H1 (cell line): ENCODE measurements around the gene PLCL1. TPM values are rescaled to one million over a fixed set of nuclear protein-coding genes. Genes with fewer than 3 reads are reported as not detected.

Source experiments
- CTCF ChIA-PET: fragments of 300-600 bp; sonication (Branson Sonifier 250); formaldehyde crosslinking; loops from one replicate; lab custom pipeline; 2021; ENCODE audit not compliant: partially characterized antibody; lab: Charles Lee
- POLR2A ChIA-PET: fragments of 300-600 bp; sonication (Branson Sonifier 250); formaldehyde crosslinking; loops from one replicate; lab custom pipeline; 2021; ENCODE audit warnings: inconsistent platforms; ENCODE audit not compliant: partially characterized antibody; lab: Charles Lee
- DNase-seq, 2 experiments: peaks; one replicate each; pipeline versions ENCODE4 v3.0.0 to v3.0.0-alpha.2; 2010 to 2022; ENCODE audit warnings: low spot score in 2 of 2, low read depth in 1 of 2, mixed read lengths in 1 of 2
- FAIRE-seq: peaks from 2 replicates; lab custom pipeline; 2011; peaks lifted over from hg19 to GRCh38; lab: Jason Lieb, UNC
- H2AFZ ChIP-seq: 2 replicates; pipeline ENCODE4 v1.8.1; 2012; ENCODE audit warnings: low read length, inconsistent platforms
- H2AK5ac ChIP-seq: 2 replicates; pipeline ENCODE4 v1.6.1; 2013; ENCODE audit warnings: low read depth, low read length
- H2BK120ac ChIP-seq: replicated peaks from 2 replicates; pipeline ENCODE3; 2013; ENCODE audit warnings: low read depth, low read length, inconsistent platforms
- H2BK12ac ChIP-seq: 2 replicates; pipeline ENCODE4 v1.6.1; 2013; ENCODE audit warnings: low read depth, low read length
- H2BK15ac ChIP-seq: 2 replicates; pipeline ENCODE4 v1.6.1; 2013; ENCODE audit warnings: low read length
- H2BK20ac ChIP-seq: 2 replicates; pipeline ENCODE4 v1.6.1; 2013; ENCODE audit warnings: low read length
- H2BK5ac ChIP-seq: 2 replicates; pipeline ENCODE4 v1.6.1; 2013; ENCODE audit warnings: low read depth, low read length
- H3K14ac ChIP-seq: 2 replicates; pipeline ENCODE4 v1.6.1; 2013; ENCODE audit warnings: inconsistent platforms; ENCODE audit not compliant: insufficient read length
- H3K18ac ChIP-seq: 2 replicates; pipeline ENCODE4 v1.6.1; 2013; ENCODE audit warnings: low read length; ENCODE audit errors: extremely low read depth
- H3K23ac ChIP-seq: 2 replicates; pipeline ENCODE4 v1.6.1; 2013; ENCODE audit warnings: inconsistent platforms; ENCODE audit not compliant: insufficient read length
- H3K23me2 ChIP-seq: 2 replicates; pipeline ENCODE4 v1.6.1; 2013; ENCODE audit warnings: low read depth, low read length
- H3K27ac ChIP-seq: 2 replicates; pipeline ENCODE4 v1.6.1; 2011; ENCODE audit warnings: low read depth, low read length, inconsistent platforms
- H3K27me3 ChIP-seq, 4 experiments: replicated peaks in 1 of 4; 1 replicate in 1 of 4; 2 replicates in 3 of 4; pipeline versions ENCODE4 v1.6.1 to v1.8.1; 2011 to 2013; ENCODE audit warnings: low read length in 3 of 4, mild to moderate bottlenecking in 3 of 4, inconsistent platforms in 2 of 4, mixed read lengths in 2 of 4, moderate library complexity in 1 of 4; ENCODE audit not compliant: control insufficient read depth in 3 of 4, insufficient read depth in 3 of 4; ENCODE audit errors: extremely low read depth in 1 of 4
- H3K36me3 ChIP-seq, 4 experiments: 2 replicates each; pipeline versions ENCODE4 v1.6.1 to v1.8.1; 2011 to 2013; ENCODE audit warnings: mild to moderate bottlenecking in 4 of 4, low read length in 3 of 4, moderate library complexity in 2 of 4, control low read depth in 1 of 4, inconsistent platforms in 1 of 4; ENCODE audit not compliant: insufficient read depth in 4 of 4, control insufficient read depth in 2 of 4
- H3K4ac ChIP-seq: replicated peaks from 2 replicates; pipeline ENCODE3; 2013; ENCODE audit warnings: low read length, low read depth, mixed read lengths, inconsistent platforms; ENCODE audit not compliant: insufficient read length
- H3K4me1 ChIP-seq, 4 experiments: replicated peaks in 1 of 4; 1 replicate in 1 of 4; 2 replicates in 3 of 4; pipeline versions ENCODE4 v1.6.1 to v1.8.1; 2011 to 2013; ENCODE audit warnings: low read length in 3 of 4, inconsistent platforms in 2 of 4, mixed read lengths in 1 of 4; ENCODE audit not compliant: insufficient read depth in 4 of 4, control insufficient read depth in 3 of 4
- H3K4me2 ChIP-seq, 2 experiments: 2 replicates each; pipeline versions ENCODE4 v1.6.1 to v1.8.1; 2011 to 2013; ENCODE audit warnings: low read depth in 2 of 2, low read length in 2 of 2, control low read depth in 1 of 2, inconsistent platforms in 1 of 2, mild to moderate bottlenecking in 1 of 2; ENCODE audit not compliant: insufficient read depth in 1 of 2
- H3K4me3 ChIP-seq, 4 experiments: fragments of 200-600, 300-600 bp in 1 of 4; sonication (generic), shearing (Covaris generic), sonication (Bioruptor Twin) in 1 of 4; 2 replicates each; pipeline versions ENCODE4 v1.5.1 to v1.8.1; 2011 to 2016; ENCODE audit warnings: low read length in 4 of 4, low read depth in 3 of 4, control low read depth in 2 of 4, inconsistent platforms in 2 of 4, mild to moderate bottlenecking in 2 of 4, mixed read lengths in 1 of 4, moderate library complexity in 1 of 4; ENCODE audit not compliant: insufficient read depth in 2 of 4; ENCODE audit errors: extremely low read depth in 1 of 4
- H3K56ac ChIP-seq: replicated peaks from 2 replicates; pipeline ENCODE3; 2013; ENCODE audit warnings: low read depth, mild to moderate bottlenecking, mixed read lengths, low read length, inconsistent platforms; ENCODE audit not compliant: insufficient read length
- H3K79me1 ChIP-seq: 2 replicates; pipeline ENCODE4 v1.6.1; 2013; ENCODE audit warnings: low read depth, low read length, control low read depth
- H3K79me2 ChIP-seq, 2 experiments: 2 replicates each; pipeline versions ENCODE4 v1.6.1 to v1.8.1; 2012 to 2013; ENCODE audit warnings: low read length in 2 of 2, mild to moderate bottlenecking in 2 of 2, inconsistent platforms in 1 of 2; ENCODE audit not compliant: insufficient read depth in 2 of 2, control insufficient read depth in 1 of 2
- H3K9ac ChIP-seq, 4 experiments: replicated peaks in 1 of 4; 1 replicate in 1 of 4; 2 replicates in 3 of 4; pipeline versions ENCODE4 v1.6.1 to v1.8.1; 2011 to 2013; ENCODE audit warnings: low read depth in 3 of 4, low read length in 3 of 4, control low read depth in 2 of 4, mild to moderate bottlenecking in 2 of 4, moderate library complexity in 2 of 4, inconsistent platforms in 1 of 4; ENCODE audit errors: extremely low read depth in 1 of 4
- H3K9me3 ChIP-seq, 2 experiments: 2 replicates each; pipeline versions ENCODE4 v1.6.1 to v1.8.1; 2012 to 2013; ENCODE audit warnings: mild to moderate bottlenecking in 2 of 2, moderate library complexity in 2 of 2, control low read depth in 1 of 2, inconsistent platforms in 1 of 2, low read depth in 1 of 2, low read length in 1 of 2, mixed read lengths in 1 of 2; ENCODE audit not compliant: insufficient read depth in 2 of 2
- H4K20me1 ChIP-seq, 2 experiments: replicated peaks in 1 of 2; 2 replicates each; pipeline versions ENCODE3 to v1.8.1; 2011 to 2013; ENCODE audit warnings: inconsistent platforms in 2 of 2, low read length in 2 of 2, mild to moderate bottlenecking in 1 of 2; ENCODE audit not compliant: insufficient read depth in 2 of 2, control insufficient read depth in 1 of 2
- H4K5ac ChIP-seq: 2 replicates; pipeline ENCODE4 v1.6.1; 2013; ENCODE audit warnings: low read length, low read depth, mixed read lengths, inconsistent platforms; ENCODE audit not compliant: insufficient read length
- H4K8ac ChIP-seq: 2 replicates; pipeline ENCODE4 v1.8.0; 2013; ENCODE audit warnings: mild to moderate bottlenecking, moderate library complexity, low read length, inconsistent platforms; ENCODE audit not compliant: insufficient read depth; ENCODE audit errors: extremely low read depth
- H4K91ac ChIP-seq: replicated peaks from 2 replicates; pipeline ENCODE3; 2013; ENCODE audit warnings: low read length, mixed read lengths, inconsistent platforms; ENCODE audit not compliant: insufficient read length
- ASH2L ChIP-seq: fragments of 200-600, 300-600 bp; sonication (generic); IDR thresholded peaks from one replicate; pipeline ENCODE4 v1.7.1; 2017; ENCODE audit warnings: low read length
- BRCA1 ChIP-seq: IDR thresholded peaks from 2 replicates; pipeline ENCODE4 v1.6.1; 2012; ENCODE audit warnings: low read depth, low read length, improper control_type of control experiment
- CBX8 ChIP-seq: fragments of 300-800, 300-1000 bp; sonication (generic); IDR thresholded peaks from 2 replicates; pipeline ENCODE4 v1.7.1; 2016; ENCODE audit warnings: low read depth, low read length, borderline replicate concordance
- KDM5A ChIP-seq: fragments of 200-600 bp; IDR thresholded peaks from 2 replicates; pipeline ENCODE4 v1.7.1; 2012; ENCODE audit warnings: mild to moderate bottlenecking, low read length, inconsistent platforms, mixed read lengths
- MAFK ChIP-seq: IDR thresholded peaks from 2 replicates; pipeline ENCODE4 v1.6.1; 2012; ENCODE audit warnings: low read depth, mild to moderate bottlenecking, improper control_type of control experiment, low read length
- POU5F1 ChIP-seq: IDR thresholded peaks from 2 replicates; pipeline ENCODE4 v1.6.1; 2011; ENCODE audit warnings: low read depth, mild to moderate bottlenecking, low read length, moderate library complexity
- SIN3A ChIP-seq, 2 experiments: IDR thresholded peaks in 1 of 2; conservative IDR thresholded peaks in 1 of 2; 2 replicates each; pipeline ENCODE4 v1.6.1; 2011 to 2012; ENCODE audit warnings: low read length in 2 of 2, improper control_type of control experiment in 1 of 2, low read depth in 1 of 2, mild to moderate bottlenecking in 1 of 2
- TEAD4 ChIP-seq: IDR thresholded peaks from 2 replicates; pipeline ENCODE4 v1.6.1; 2012; ENCODE audit warnings: low read depth, low read length, inconsistent platforms, mixed read lengths
- YY1 ChIP-seq: IDR thresholded peaks from 2 replicates; pipeline ENCODE4 v1.6.1; 2011; ENCODE audit warnings: low read depth, mild to moderate bottlenecking, low read length
- WGBS, 2 experiments: shearing (Covaris generic) in 1 of 2; methylation state at CpG; one replicate each; pipeline versions ENCODE4 v1.1.6 to v1.1.7; 2013 to 2015; ENCODE audit warnings: low lambda C conversion rate in 2 of 2, mixed read lengths in 2 of 2, inconsistent platforms in 1 of 2, low coverage in 1 of 2, missing lambda C conversion rate in 1 of 2; ENCODE audit not compliant: insufficient replicate concordance in 2 of 2, insufficient coverage in 1 of 2, insufficient read length in 1 of 2; ENCODE audit errors: extremely low coverage in 1 of 2, missing lambda C conversion rate in 1 of 2; 5-methylcytosine and 5-hydroxymethylcytosine counted together
- polyA plus RNA-seq, 7 experiments: library from polyadenylated mRNA; depleted of rRNA in 3 of 7; stranded (reverse) in 5 of 7; unstranded in 2 of 7; fragments of >200 nt in 5 of 7; fragments of 200-250 nt in 2 of 7; gene quantifications; 1 replicate in 5 of 7; 2 replicates in 1 of 7; 4 replicates in 1 of 7; pipeline versions ENCODE4 v1.2.1 to v1.2.3, GENCODE V29; 2011 to 2013; ENCODE audit warnings: missing spikeins in 2 of 7, mixed read lengths in 2 of 7
- total RNA-seq: library from RNA; stranded (reverse); fragmentation: NEBNext Ultra II Directional; extraction: Animal tissue kit (Norgen Biotek cat#: 25700); gene quantifications from 2 replicates; pipeline ENCODE4 v1.2.1, GENCODE V29; 2021

The PLCL1 gene
- total and polyA plus RNA-seq, 2 of the 8 experiments (the other 6 are each of a cell fraction or from before 2014, with no cell fraction given): not detected

DNA sequence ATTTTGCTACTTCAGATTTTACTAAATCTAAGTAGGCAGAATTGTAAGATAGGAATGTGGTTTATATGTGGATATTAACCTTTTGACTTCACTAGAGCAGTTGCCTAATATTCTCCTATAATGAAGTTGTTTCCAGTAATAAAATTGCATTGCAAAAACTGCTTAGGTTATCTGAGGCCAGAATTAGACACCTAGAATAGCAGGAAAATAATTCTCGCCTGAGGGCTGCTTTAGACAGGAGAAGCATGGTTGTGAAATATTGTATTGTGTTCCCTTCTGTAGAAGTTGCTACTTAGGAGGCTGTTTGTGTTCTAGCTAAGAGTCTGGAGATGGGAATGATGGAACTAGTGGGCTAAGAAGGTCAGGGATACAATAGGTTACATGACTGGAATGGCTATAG, 146.3 kb downstream of the PLCL1 start:
- Histone ChIP-seq H4K5ac (no peak overlapping the region), H3K23ac (no peak overlapping the region), H2AFZ (no peak overlapping the region), H3K4ac (no peak overlapping the region), H3K18ac (no peak overlapping the region), H3K36me3 (no peaks in the 10 kb centered on the region), H2BK12ac (no peak overlapping the region), H4K20me1 (no peaks in the 10 kb centered on the region), H3K27me3 (no peaks in the 10 kb centered on the region), H4K8ac (no peak overlapping the region), H2BK5ac (no peak overlapping the region), H3K9ac (no peak overlapping the region), H3K23me2 (peaks cover 3% of the 10 kb centered on the region; the same call in 1 of the 2 replicates), H3K4me1 (peaks cover 2 to 8% (median 2%) of the 10 kb centered on the region in 4 experiments; a peak in 4 of 7 replicates), H2BK20ac (no peak overlapping the region), H3K9me3 (no peaks in the 10 kb centered on the region), H3K4me3 (no peak overlapping the region), H2AK5ac (no peak overlapping the region), H3K4me2 (no peak overlapping the region), H3K27ac (no peak overlapping the region), H3K79me2 (no peaks in the 10 kb centered on the region), H3K56ac (no peak overlapping the region), H2BK15ac (no peak overlapping the region), H2BK120ac (no peak overlapping the region), H4K91ac (no peak overlapping the region), H3K79me1 (no peaks in the 10 kb centered on the region), H3K14ac (no peak overlapping the region)
- DNase-seq: no peak
- ChIA-PET POLR2A (no interaction called here), CTCF (no interaction called here)
- 84% methylated on average over 1 of the region's 1 CpG; no CpG with 5 or more reads in 1 of the 2 experiments for WGBS, 2 experiments
- FAIRE-seq: no peak
- TF ChIP-seq ASH2L (no peak), SIN3A (conservative IDR thresholded peaks at IDR 0.05 in 1 of 2, IDR thresholded peaks at IDR 0.05 in 1 of 2; ENCODE audit: low read depth in 1 of 2, low read length in 2 of 2) (no peak), KDM5A (no peak), TEAD4 (no peak), CBX8 (no peak), YY1 (no peak), MAFK (no peak), BRCA1 (no peak), POU5F1 (no peak)
